ENCODE results near the gene ANXA3. TPM values are rescaled to one million over a fixed set of nuclear protein-coding genes. Genes with fewer than 3 reads are reported as not detected.

ANXA3 gene
- total RNA-seq, 4 donors from 2014 or later = 14.2 to 49.6 (median 30.4) TPM

- H3K4me1 ChIP-seq = no peaks in the 10 kb centered on the region
- in situ Hi-C loops (cut with MboI; ENCODE audit: low pct_ligation_motif_present in 1 of 4, low pct_unique_long_range_greater_than_20kb in 1 of 4, low sequenced_read_pairs in 3 of 4) = loop anchor here (10.0 to 25.0 kb wide), 3 partner anchors 454 to 564 kb away; no protein-coding TSS in a partner anchor
Observed at GRCh38 chr4:78518561-78518960, 33.0 kb upstream of the ANXA3 start.

GRCh38 chr4:78519962-78520361 lies 31.6 kb upstream of the ANXA3 start:
- no peaks in the 10 kb centered on the region for H3K4me1 ChIP-seq
- WGBS, 2 donors (ENCODE audit: low coverage in 1 of 2) = 77 to 93% methylated on average over 3 of the region's 3 CpGs
- in situ Hi-C loops (cut with MboI; ENCODE audit: low pct_ligation_motif_present in 1 of 4, low pct_unique_long_range_greater_than_20kb in 1 of 4, low sequenced_read_pairs in 3 of 4) (loop anchor here (10.0 to 25.0 kb wide), 3 partner anchors 455 to 565 kb away; no protein-coding TSS in a partner anchor), intact Hi-C loops (cut with DNase I; ENCODE audit: low total_unique reads) (no loop called here)
- no peak overlapping the region for H3K27ac ChIP-seq
- H3K27me3 ChIP-seq = no peaks in the 10 kb centered on the region
- DNase-seq = no peak
- no peak overlapping the region for H3K4me3 ChIP-seq
- TF ChIP-seq POLR2A (IDR thresholded peaks at IDR 0.05) (no peak), CTCF (IDR thresholded peaks at IDR 0.05) (no peak), EP300 (IDR thresholded peaks at IDR 0.05; ENCODE audit: low read depth) (no peak), POLR2AphosphoS5 (IDR thresholded peaks at IDR 0.05) (no peak)
- no peaks in the 10 kb centered on the region for H3K9me3 ChIP-seq
- no peaks in the 10 kb centered on the region for H3K36me3 ChIP-seq

More at GRCh38 chr4:78518561-78518960, 33.0 kb upstream of the ANXA3 start:
- Histone ChIP-seq H3K36me3 (no peaks in the 10 kb centered on the region), H3K4me3 (no peak overlapping the region), H3K27me3 (no peaks in the 10 kb centered on the region), H3K9me3 (no peaks in the 10 kb centered on the region), H3K27ac (no peak overlapping the region)
- no peak for DNase-seq
- TF ChIP-seq POLR2AphosphoS5 (IDR thresholded peaks at IDR 0.05) = no peak
- 78% methylated on average over 3 of the region's 3 CpGs for WGBS, 2 donors (ENCODE audit: low coverage in 1 of 2)
- intact Hi-C loops (cut with DNase I; ENCODE audit: low total_unique reads) = no loop called here

- Histone ChIP-seq H3K4me1 (no peaks in the 10 kb centered on the region), H3K4me3 (no peak overlapping the region), H3K9me3 (no peaks in the 10 kb centered on the region), H3K36me3 (no peaks in the 10 kb centered on the region), H3K27ac (no peak overlapping the region), H3K27me3 (no peaks in the 10 kb centered on the region)
- intact Hi-C loops (cut with DNase I; ENCODE audit: low total_unique reads) (no loop called here), in situ Hi-C loops (cut with MboI; ENCODE audit: low pct_ligation_motif_present in 1 of 4, low pct_unique_long_range_greater_than_20kb in 1 of 4, low sequenced_read_pairs in 3 of 4) (loop anchor here in 2 of 4 donors (25.0 kb wide), 1 partner anchor 559 kb away; no protein-coding TSS in a partner anchor)
- WGBS, 2 donors (ENCODE audit: low coverage in 1 of 2) = 54 to 71% methylated on average over 3 of the region's 3 CpGs
- TF ChIP-seq CTCF (IDR thresholded peaks at IDR 0.05) (no peak), POLR2A (IDR thresholded peaks at IDR 0.05) (no peak), POLR2AphosphoS5 (IDR thresholded peaks at IDR 0.05) (no peak), EP300 (IDR thresholded peaks at IDR 0.05; ENCODE audit: low read depth) (no peak)
- no peak for DNase-seq
Observed at GRCh38 chr4:78520808-78521226, 30.8 kb upstream of the ANXA3 start.

DNA sequence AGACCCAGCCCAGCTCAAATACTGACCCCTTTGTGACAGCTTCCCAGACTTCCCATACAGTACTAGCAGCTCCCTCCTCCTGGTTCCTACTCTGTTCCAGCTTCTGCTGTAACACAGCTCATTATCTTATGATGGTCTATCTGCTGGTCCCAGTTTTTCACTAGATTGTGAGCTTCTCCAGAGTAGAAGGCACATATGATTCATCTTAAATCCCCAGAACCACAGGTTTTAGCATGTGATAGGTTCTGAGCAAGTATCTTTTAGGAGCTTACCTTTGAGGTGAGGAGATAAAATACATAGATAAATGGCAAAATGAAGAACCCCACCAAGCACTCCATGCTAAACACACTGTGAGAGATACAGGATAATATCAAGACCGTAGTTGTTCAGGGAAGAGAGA lies 27.6 kb upstream of the ANXA3 start:
- Histone ChIP-seq H3K27me3 (no peaks in the 10 kb centered on the region), H3K9me3 (no peaks in the 10 kb centered on the region), H3K4me3 (no peak overlapping the region), H3K36me3 (no peaks in the 10 kb centered on the region), H3K27ac (no peak overlapping the region), H3K4me1 (no peaks in the 10 kb centered on the region)
- 22 to 43% methylated on average over 1 of the region's 1 CpG for WGBS, 2 donors (ENCODE audit: low coverage in 1 of 2)
- in situ Hi-C loops (cut with MboI; ENCODE audit: low pct_ligation_motif_present in 1 of 4, low pct_unique_long_range_greater_than_20kb in 1 of 4, low sequenced_read_pairs in 3 of 4) = loop anchor here in 2 of 4 donors (25.0 kb wide), 1 partner anchor 562 kb away; no protein-coding TSS in a partner anchor
- DNase-seq = no peak
- TF ChIP-seq EP300 (IDR thresholded peaks at IDR 0.05; ENCODE audit: low read depth) (no peak), CTCF (IDR thresholded peaks at IDR 0.05) (no peak), POLR2AphosphoS5 (IDR thresholded peaks at IDR 0.05) (no peak), POLR2A (IDR thresholded peaks at IDR 0.05) (no peak)
- intact Hi-C loops (cut with DNase I; ENCODE audit: low total_unique reads) = no loop called here

DNA sequence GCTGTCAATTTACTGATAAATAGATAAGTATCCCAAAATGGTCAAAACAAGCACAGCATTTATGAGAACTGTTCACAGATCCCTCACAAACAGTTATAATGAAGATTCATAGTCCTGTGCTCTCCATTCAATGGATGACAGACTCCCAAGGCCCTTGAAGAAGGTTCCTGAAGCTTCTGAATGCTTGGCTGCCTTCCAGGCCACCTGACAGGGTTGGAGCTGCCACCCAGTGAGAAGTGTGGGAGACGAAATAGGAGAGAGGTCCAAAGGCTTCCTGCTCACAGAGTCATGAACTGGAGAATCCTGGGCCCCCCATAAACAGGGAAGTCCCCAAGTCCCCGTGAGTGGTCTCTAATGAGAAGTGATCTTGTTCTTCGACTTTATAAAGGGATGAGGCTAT lies 26.0 kb upstream of the ANXA3 start:
- WGBS, 2 donors (ENCODE audit: low coverage in 1 of 2) = 73% methylated on average over 3 of the region's 3 CpGs; no CpG with 5 or more reads in 1 of the 2 donors
- no peaks in the 10 kb centered on the region for H3K4me1 ChIP-seq
- no peak overlapping the region for H3K27ac ChIP-seq
- no peak overlapping the region for H3K4me3 ChIP-seq
- no peaks in the 10 kb centered on the region for H3K27me3 ChIP-seq
- TF ChIP-seq POLR2AphosphoS5 (IDR thresholded peaks at IDR 0.05) = no peak
- no peaks in the 10 kb centered on the region for H3K36me3 ChIP-seq
- DNase-seq = no peak
- intact Hi-C loops (cut with DNase I; ENCODE audit: low total_unique reads) (no loop called here), in situ Hi-C loops (cut with MboI; ENCODE audit: low pct_ligation_motif_present in 1 of 4, low pct_unique_long_range_greater_than_20kb in 1 of 4, low sequenced_read_pairs in 3 of 4) (no loop called here)
- H3K9me3 ChIP-seq = no peaks in the 10 kb centered on the region

Measured in transverse colon (tissue), 4 donors.